ENCODE data around the gene LRBA. TPM values are rescaled to one million over a fixed set of nuclear protein-coding genes. Genes with fewer than 3 reads are reported as not detected.
"Not testable (repeated sequence)": the region's sequence is repeated elsewhere in the genome, so short reads cannot be mapped to it uniquely, and the experiment has no call there.

LRBA gene
- total RNA-seq, 1 donor from 2014 or later = 63.4 TPM

GRCh38 chr4:150431221-150431620 lies 583.9 kb downstream of the LRBA start:
- DNase-seq (ENCODE audit: low read depth, low spot score) = no peak

- no peak for DNase-seq (ENCODE audit: low read depth, low spot score)
These were observed 589.9 kb downstream of the LRBA start for GRCh38 chr4:150425161-150425560.

- DNase-seq (ENCODE audit: low read depth, low spot score) = no peak
These were observed 591.6 kb downstream of the LRBA start for GRCh38 chr4:150423503-150423902.

GRCh38 chr4:150423074-150423473 lies 592.0 kb downstream of the LRBA start:
- DNase-seq (ENCODE audit: low read depth, low spot score) = no peak

GRCh38 chr4:150421612-150422011 lies 593.5 kb downstream of the LRBA start:
- DNase-seq (ENCODE audit: low read depth, low spot score) = no peak

- DNase-seq (ENCODE audit: low read depth, low spot score) = no peak
These were observed 595.1 kb downstream of the LRBA start for GRCh38 chr4:150419939-150420338.

- DNase-seq (ENCODE audit: low read depth, low spot score) = no peak
These were observed 596.2 kb downstream of the LRBA start for GRCh38 chr4:150418757-150419410.

GRCh38 chr4:150415213-150415612 lies 599.9 kb downstream of the LRBA start:
- no peak for DNase-seq (ENCODE audit: low read depth, low spot score)

- DNase-seq (ENCODE audit: low read depth, low spot score) = no peak
These were observed 603.6 kb downstream of the LRBA start for GRCh38 chr4:150411520-150411919.

GRCh38 chr4:150402871-150403272 lies 612.2 kb downstream of the LRBA start:
- DNase-seq (ENCODE audit: low read depth, low spot score) = no peak

GRCh38 chr4:150401083-150401687 lies 613.9 kb downstream of the LRBA start:
- DNase-seq (ENCODE audit: low read depth, low spot score) = no peak

- DNase-seq (ENCODE audit: low read depth, low spot score) = no peak
These were observed 619.2 kb downstream of the LRBA start for GRCh38 chr4:150395872-150396271.

- no peak for DNase-seq (ENCODE audit: low read depth, low spot score)
These were observed 621.0 kb downstream of the LRBA start for GRCh38 chr4:150394046-150394445.

GRCh38 chr4:150391052-150391451 lies 624.0 kb downstream of the LRBA start:
- no peak for DNase-seq (ENCODE audit: low read depth, low spot score)

- DNase-seq (ENCODE audit: low read depth, low spot score) = no peak
These were observed 624.6 kb downstream of the LRBA start for GRCh38 chr4:150390531-150390910.

- no peak for DNase-seq (ENCODE audit: low read depth, low spot score)
These were observed 625.1 kb downstream of the LRBA start for GRCh38 chr4:150389896-150390530.

- no peak for DNase-seq (ENCODE audit: low read depth, low spot score)
These were observed 627.1 kb downstream of the LRBA start for GRCh38 chr4:150387981-150388380.

- not testable (repeated sequence) for DNase-seq (ENCODE audit: low read depth, low spot score)
These were observed 628.7 kb downstream of the LRBA start for GRCh38 chr4:150386415-150386814.

GRCh38 chr4:150385606-150386005 lies 629.5 kb downstream of the LRBA start:
- DNase-seq (ENCODE audit: low read depth, low spot score) = peak; percentile 44

- DNase-seq (ENCODE audit: low read depth, low spot score) = no peak
These were observed 630.8 kb downstream of the LRBA start for GRCh38 chr4:150384249-150384648.

GRCh38 chr4:150382028-150382427 lies 633.1 kb downstream of the LRBA start:
- no peak for DNase-seq (ENCODE audit: low read depth, low spot score)

- no peak for DNase-seq (ENCODE audit: low read depth, low spot score)
These were observed 633.5 kb downstream of the LRBA start for GRCh38 chr4:150381609-150382008.

- no peak for DNase-seq (ENCODE audit: low read depth, low spot score)
These were observed 634.0 kb downstream of the LRBA start for GRCh38 chr4:150381036-150381435.

All from pulmonary artery endothelial cell (primary cell).